Measurements from ENCODE around the gene ARHGAP23. TPM values are rescaled to one million over a fixed set of nuclear protein-coding genes. Genes with fewer than 3 reads are reported as not detected.
A peak's percentile ranks its signal among the peaks of the same experiment; 100 is the strongest.

The ARHGAP23 gene
- polyA plus RNA-seq, 1 donor from 2014 or later = 1.6 TPM

DNA sequence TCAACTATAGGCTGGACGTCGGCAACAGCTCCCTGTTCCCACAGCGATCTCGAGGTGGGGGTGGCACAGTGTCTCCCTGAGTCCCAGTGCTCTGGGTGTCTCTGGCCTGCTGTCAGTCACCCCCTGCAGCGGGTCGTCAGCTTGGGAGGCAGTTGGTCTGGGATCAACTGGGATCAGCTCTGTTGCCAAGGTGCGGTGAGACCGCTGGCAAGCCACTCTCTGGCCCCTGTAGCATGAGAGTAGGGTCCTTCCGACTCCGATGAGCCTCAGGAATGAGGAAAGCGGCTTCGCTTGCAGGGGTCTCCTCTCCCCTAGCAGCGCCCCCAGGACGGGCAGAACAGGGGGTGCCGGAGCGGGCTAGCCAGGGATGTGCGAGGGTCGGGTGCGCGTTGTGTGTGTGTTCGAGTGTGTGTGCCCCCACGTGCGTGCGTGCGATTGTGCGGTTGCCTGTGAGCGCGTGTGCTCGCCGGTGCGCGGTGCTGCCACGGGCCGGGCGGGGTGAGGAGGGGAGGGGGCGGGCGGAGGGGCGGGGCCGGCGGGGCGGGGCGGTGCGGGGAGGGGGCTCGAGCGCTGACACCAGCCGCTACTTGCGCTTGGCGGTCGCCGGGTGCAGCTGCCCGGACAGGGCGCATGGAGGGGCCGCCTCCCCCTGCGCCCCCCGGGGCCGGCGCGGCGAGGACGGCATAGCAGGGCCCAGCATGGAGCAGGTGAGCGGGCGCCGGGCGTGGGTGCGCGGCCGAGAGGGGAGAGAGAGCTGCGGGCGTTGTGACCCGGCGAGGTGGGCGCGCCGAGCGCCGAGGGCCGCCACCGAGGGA lies 9.4 kb upstream of the ARHGAP23 start:
- no peaks in the 10 kb centered on the region for H3F3A ChIP-seq (ENCODE audit: insufficient read depth, low read length, poor library complexity, severe bottlenecking)
- no peaks in the 10 kb centered on the region for H4K20me1 ChIP-seq (ENCODE audit: insufficient read depth)
- H3K9me3 ChIP-seq (ENCODE audit: low read length) = no peaks in the 10 kb centered on the region
- peak overlapping the region; percentile 33 for H2AFZ ChIP-seq (ENCODE audit: low read depth, low read length)
- H3K79me2 ChIP-seq (replicated peaks; ENCODE audit: insufficient read depth, low read length) = no peaks in the 10 kb centered on the region
- TF ChIP-seq TAF1 (IDR thresholded peaks at IDR 0.05; ENCODE audit: low read depth) (no peak), POLR2AphosphoS5 (IDR thresholded peaks at IDR 0.05) (peak; percentile 47), MXI1 (conservative IDR thresholded peaks at IDR 0.05; ENCODE audit: poor library complexity, severe bottlenecking) (peak; percentile 80), EP300 (conservative IDR thresholded peaks at IDR 0.05; ENCODE audit: poor library complexity, severe bottlenecking) (no peak)
- peak overlapping the region; percentile 78 for H3K4me3 ChIP-seq (ENCODE audit: low read length)
- no peaks in the 10 kb centered on the region for H3K36me3 ChIP-seq (ENCODE audit: insufficient read depth, low read length)
- peak overlapping the region; percentile 55 for H3K4me2 ChIP-seq (ENCODE audit: low read length)
- H3K27ac ChIP-seq (ENCODE audit: low read length) = no peak overlapping the region
- no peaks in the 10 kb centered on the region for H3K9me2 ChIP-seq (ENCODE audit: insufficient read depth, low read length)
- H3K27me3 ChIP-seq (ENCODE audit: insufficient read depth, low read depth, low read length) = no peaks in the 10 kb centered on the region
- peak overlapping the region; percentile 73 for H3K9ac ChIP-seq (ENCODE audit: low read length)

GRCh38 chr17:38419508-38419981 lies 8.7 kb upstream of the ARHGAP23 start:
- Histone ChIP-seq H3K4me3 (ENCODE audit: low read length) (peak overlapping the region; percentile 78), H2AFZ (ENCODE audit: low read depth, low read length) (peak overlapping the region; percentile 27), H3F3A (ENCODE audit: insufficient read depth, low read length, poor library complexity, severe bottlenecking) (no peaks in the 10 kb centered on the region), H3K9me3 (ENCODE audit: low read length) (no peaks in the 10 kb centered on the region), H3K79me2 (replicated peaks; ENCODE audit: insufficient read depth, low read length) (no peaks in the 10 kb centered on the region), H3K9ac (ENCODE audit: low read length) (peak overlapping the region; percentile 73), H3K9me2 (ENCODE audit: insufficient read depth, low read length) (no peaks in the 10 kb centered on the region), H3K27me3 (ENCODE audit: insufficient read depth, low read depth, low read length) (no peaks in the 10 kb centered on the region), H3K36me3 (ENCODE audit: insufficient read depth, low read length) (no peaks in the 10 kb centered on the region), H3K4me2 (ENCODE audit: low read length) (peak overlapping the region; percentile 89), H3K27ac (ENCODE audit: low read length) (no peak overlapping the region), H4K20me1 (ENCODE audit: insufficient read depth) (no peaks in the 10 kb centered on the region)
- no peak for TF ChIP-seq MXI1 (conservative IDR thresholded peaks at IDR 0.05; ENCODE audit: poor library complexity, severe bottlenecking)
- no peak for TF ChIP-seq SMC3 (conservative IDR thresholded peaks at IDR 0.05; ENCODE audit: poor library complexity)
- no peak for TF ChIP-seq TAF1 (IDR thresholded peaks at IDR 0.05; ENCODE audit: low read depth)
- no peak for TF ChIP-seq CTCF (IDR thresholded peaks at IDR 0.05; ENCODE audit: poor library complexity, severe bottlenecking)
- no peak for TF ChIP-seq RAD21 (conservative IDR thresholded peaks at IDR 0.05)
- no peak for TF ChIP-seq POLR2AphosphoS5 (IDR thresholded peaks at IDR 0.05)
- TF ChIP-seq EZH2 (IDR thresholded peaks at IDR 0.05; ENCODE audit: borderline replicate concordance, insufficient read depth, low read length, poor library complexity, severe bottlenecking) = no peak
- TF ChIP-seq, protein P1, sequence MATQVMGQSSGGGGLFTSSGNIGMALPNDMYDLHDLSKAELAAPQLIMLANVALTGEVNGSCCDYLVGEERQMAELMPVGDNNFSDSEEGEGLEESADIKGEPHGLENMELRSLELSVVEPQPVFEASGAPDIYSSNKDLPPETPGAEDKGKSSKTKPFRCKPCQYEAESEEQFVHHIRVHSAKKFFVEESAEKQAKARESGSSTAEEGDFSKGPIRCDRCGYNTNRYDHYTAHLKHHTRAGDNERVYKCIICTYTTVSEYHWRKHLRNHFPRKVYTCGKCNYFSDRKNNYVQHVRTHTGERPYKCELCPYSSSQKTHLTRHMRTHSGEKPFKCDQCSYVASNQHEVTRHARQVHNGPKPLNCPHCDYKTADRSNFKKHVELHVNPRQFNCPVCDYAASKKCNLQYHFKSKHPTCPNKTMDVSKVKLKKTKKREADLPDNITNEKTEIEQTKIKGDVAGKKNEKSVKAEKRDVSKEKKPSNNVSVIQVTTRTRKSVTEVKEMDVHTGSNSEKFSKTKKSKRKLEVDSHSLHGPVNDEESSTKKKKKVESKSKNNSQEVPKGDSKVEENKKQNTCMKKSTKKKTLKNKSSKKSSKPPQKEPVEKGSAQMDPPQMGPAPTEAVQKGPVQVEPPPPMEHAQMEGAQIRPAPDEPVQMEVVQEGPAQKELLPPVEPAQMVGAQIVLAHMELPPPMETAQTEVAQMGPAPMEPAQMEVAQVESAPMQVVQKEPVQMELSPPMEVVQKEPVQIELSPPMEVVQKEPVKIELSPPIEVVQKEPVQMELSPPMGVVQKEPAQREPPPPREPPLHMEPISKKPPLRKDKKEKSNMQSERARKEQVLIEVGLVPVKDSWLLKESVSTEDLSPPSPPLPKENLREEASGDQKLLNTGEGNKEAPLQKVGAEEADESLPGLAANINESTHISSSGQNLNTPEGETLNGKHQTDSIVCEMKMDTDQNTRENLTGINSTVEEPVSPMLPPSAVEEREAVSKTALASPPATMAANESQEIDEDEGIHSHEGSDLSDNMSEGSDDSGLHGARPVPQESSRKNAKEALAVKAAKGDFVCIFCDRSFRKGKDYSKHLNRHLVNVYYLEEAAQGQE (IDR thresholded peaks at IDR 0.05; ENCODE audit: borderline replicate concordance) = no peak
- no peak for TF ChIP-seq EP300 (conservative IDR thresholded peaks at IDR 0.05; ENCODE audit: poor library complexity, severe bottlenecking)

Data from neural cell (in vitro differentiated cells).